Measurements from ENCODE around the gene KLK8.
"Not testable (repeated sequence)": the region's sequence is repeated elsewhere in the genome, so short reads cannot be mapped to it uniquely, and the experiment has no call there.

DNA sequence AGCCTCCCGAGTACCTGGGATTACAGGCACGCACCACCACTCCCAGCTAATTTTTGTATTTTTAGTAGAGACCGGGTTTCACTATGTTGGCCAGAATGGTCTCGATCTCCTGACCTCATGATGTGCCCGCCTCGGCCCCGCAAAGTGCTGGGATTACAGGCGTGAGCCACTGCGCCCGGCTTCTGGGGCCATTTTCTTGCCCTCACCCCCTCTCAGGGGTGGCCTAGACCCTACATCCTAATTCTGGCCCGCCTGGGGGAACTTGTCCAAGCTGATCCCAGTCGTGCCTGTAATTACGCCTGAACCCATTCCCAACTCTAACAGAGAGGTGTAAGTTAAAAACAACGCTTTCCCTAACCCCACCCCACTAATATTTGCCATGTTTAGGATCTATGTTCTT lies 17.0 kb downstream of the KLK8 start:
- TF ChIP-seq, protein P1, sequence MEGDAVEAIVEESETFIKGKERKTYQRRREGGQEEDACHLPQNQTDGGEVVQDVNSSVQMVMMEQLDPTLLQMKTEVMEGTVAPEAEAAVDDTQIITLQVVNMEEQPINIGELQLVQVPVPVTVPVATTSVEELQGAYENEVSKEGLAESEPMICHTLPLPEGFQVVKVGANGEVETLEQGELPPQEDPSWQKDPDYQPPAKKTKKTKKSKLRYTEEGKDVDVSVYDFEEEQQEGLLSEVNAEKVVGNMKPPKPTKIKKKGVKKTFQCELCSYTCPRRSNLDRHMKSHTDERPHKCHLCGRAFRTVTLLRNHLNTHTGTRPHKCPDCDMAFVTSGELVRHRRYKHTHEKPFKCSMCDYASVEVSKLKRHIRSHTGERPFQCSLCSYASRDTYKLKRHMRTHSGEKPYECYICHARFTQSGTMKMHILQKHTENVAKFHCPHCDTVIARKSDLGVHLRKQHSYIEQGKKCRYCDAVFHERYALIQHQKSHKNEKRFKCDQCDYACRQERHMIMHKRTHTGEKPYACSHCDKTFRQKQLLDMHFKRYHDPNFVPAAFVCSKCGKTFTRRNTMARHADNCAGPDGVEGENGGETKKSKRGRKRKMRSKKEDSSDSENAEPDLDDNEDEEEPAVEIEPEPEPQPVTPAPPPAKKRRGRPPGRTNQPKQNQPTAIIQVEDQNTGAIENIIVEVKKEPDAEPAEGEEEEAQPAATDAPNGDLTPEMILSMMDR (conservative IDR thresholded peaks at IDR 0.05), result not testable (repeated sequence)
- not testable (repeated sequence) for TF ChIP-seq EZH2 (IDR thresholded peaks at IDR 0.05; ENCODE audit: low read depth)
